ENCODE data around the gene SMYD2. TPM values are rescaled to one million over a fixed set of nuclear protein-coding genes. Genes with fewer than 3 reads are reported as not detected.

The SMYD2 gene
- total RNA-seq, 2 experiments from 2014 or later = 38.1 to 41.6 TPM

DNA sequence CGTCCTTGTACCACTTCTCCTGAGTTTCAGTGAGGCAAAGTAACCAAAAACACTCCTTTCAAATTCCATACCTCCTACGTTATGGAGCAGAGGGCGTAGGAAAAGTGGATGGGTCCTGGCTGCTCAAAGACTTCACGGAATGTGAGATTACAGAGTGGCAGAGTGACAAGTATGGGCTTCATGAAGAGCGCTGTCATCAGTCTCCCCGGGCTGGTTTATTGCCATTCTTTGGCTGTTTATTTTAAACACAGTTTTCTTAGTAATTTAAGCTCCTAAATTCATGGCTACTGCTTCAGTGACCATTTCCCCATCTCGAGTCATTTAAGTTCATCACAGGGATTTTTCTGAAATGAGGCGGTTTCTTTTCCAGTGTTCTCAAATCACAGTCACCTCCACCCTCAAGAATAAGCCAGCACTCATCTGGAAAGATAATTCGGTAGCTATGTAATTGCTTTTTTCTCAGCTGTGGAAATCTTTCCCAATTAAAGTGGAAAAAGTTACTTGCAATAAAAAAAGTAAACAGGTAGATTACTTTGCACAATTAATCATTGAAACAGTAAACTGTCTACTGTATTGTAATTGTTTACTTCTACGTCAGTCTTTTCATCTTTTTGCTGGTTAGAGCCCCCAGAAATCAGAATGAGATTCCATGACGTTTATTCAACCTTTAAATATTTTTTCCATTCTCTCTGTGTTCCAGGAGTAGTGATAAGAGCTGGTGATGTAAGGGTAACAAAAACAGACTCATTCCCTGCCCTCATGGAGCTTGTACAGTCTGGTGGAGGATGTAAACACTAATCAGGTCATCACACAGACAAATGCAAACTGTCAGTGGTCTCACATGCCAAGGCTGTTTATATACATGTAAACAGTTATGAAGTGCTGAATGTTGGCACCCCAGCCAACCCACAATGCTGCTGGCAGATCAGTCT, 3.0 kb upstream of the SMYD2 start:
- no peak overlapping the region for H3K27ac Mint-ChIP-seq
- POLR2A ChIA-PET = no interaction called here

DNA sequence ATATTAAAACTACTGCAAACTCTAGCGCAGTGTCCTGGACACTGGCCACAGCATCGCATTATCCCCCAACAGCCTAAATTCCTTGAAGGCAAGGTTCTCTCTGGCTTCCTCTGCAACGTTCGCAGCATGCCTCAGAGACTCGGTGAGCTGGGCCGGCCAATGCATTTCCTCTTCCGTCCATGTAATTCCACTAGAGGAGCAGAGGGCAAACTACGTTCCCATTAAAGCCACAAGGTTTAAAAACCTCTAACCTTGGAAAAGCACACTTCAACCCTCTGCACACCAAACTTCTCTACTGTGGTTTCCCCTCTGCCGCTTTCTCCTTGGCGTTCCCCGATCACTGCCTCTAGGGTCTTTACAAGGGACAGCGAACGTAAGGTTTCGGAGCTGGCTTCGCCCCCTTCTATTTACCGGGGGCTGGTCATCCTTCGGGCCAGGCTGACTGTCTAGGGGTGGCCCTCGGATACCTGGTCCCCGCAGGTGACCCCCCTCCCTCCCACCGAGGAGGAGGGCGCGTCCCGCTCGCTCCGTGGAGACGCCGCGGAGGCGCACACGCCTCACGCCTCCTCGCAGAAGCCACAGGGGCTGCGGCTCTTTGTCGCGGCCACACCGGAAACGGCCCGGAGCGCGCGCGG, 456 bp upstream of the SMYD2 start:
- Mint-ChIP-seq H3K36me3 (peaks cover 6% of the 10 kb centered on the region), H3K27me3 (no peaks in the 10 kb centered on the region), H3K4me1 (peaks cover 31% of the 10 kb centered on the region), H3K27ac (peak overlapping the region; percentile 73), H3K9me3 (no peaks in the 10 kb centered on the region), H3K4me3 (peak overlapping the region; percentile 85)
- DNase-seq (no peak), ATAC-seq (ENCODE audit: low read depth) (peak; percentile 23)
- POLR2A ChIA-PET = interaction anchor here (0.6 to 1.4 kb wide), 5 partner anchors 8 to 322 kb away, joined by 3 to 6 read pairs (median 5); partner anchors contain the start of gene CENPF

More for the DNA sequence above, 3.0 kb upstream of the SMYD2 start:
- Mint-ChIP-seq H3K4me1 (peaks cover 18% of the 10 kb centered on the region), H3K36me3 (peaks cover 6% of the 10 kb centered on the region), H3K27me3 (no peaks in the 10 kb centered on the region), H3K4me3 (no peak overlapping the region), H3K9me3 (no peaks in the 10 kb centered on the region)
- ATAC-seq (ENCODE audit: low read depth) = no peak
- DNase-seq = no peak

DNA sequence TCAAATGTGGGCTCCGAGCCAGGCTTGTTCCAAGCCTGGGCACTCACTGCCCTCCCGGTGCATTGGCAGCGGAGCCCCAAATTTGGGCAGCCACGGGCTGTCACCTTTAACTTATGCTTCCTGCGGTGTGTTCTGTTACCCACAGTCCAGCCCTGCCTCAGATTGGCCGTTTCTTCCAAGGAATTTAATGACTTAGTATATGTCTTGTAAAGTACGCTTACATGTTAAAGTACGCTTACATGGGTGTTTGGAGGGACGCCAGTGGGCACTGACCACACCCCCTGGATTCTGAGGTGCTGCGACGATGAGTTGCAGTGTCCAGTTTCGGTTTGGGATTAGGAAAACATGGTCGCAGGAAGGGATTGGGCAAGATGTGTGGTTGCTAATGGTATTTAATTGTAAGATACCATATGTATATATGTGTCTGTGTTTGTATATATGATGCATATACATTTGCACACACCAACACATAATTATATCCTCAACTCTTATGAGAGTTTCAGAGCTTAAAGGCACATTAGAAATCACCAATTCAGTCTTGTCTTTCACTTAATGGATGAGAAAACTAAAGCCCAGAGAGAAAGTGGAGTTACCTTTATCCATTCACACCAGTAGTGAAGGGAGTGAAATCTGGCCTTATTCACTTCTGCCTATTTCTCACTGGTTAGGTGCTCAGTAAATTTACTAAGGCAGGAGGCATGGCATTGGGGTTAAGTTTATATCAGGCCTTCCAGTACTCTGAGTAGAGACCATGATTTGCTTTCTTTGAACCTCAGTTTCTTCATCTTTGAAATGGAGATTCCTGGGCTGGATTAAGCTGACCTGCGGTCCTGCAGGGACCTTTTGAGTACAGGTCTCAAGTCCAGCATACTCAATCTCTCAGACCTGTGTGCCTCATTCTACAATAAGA, 1.0 kb downstream of the SMYD2 start:
- Mint-ChIP-seq H3K4me3 (peak overlapping the region; percentile 98), H3K4me1 (peaks cover 37% of the 10 kb centered on the region), H3K36me3 (peaks cover 10% of the 10 kb centered on the region), H3K9me3 (no peaks in the 10 kb centered on the region), H3K27me3 (no peaks in the 10 kb centered on the region), H3K27ac (peak overlapping the region; percentile 88)
- DNase-seq (no peak), ATAC-seq (ENCODE audit: low read depth) (no peak)
- POLR2A ChIA-PET = interaction anchor here (0.6 kb wide), 1 partner anchor 1689 kb away, joined by 3 read pairs; no protein-coding TSS in a partner anchor

DNA sequence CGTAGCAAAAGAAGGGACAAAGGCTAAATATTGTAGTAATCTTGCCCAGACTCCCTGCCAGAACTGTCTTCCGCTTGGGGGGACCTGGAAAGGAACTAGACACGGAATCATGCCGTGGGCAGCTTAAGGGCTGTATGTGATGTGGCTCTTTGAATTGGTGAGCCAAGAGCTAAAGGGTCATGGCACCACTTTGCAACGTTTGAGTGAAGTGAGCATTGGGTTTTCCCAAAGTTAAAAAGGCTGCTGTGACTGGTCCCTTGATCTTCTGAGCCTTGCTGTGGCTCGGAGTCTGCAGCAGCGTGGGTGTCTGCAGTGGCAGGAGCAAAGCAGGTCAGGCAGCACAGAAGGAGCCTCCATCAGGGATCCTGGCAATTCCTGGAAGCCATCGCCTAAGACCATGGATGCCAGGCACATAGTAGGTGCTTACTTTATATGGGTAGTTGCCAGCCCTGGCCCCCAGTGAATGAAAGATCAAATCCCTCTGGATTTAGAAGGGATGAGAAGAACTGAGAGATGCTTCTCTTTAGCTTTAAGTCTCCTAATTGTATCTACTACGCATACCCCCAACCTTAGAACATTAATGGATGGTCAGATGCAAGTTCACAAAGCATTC, 1.8 kb downstream of the SMYD2 start:
- Mint-ChIP-seq H3K4me3 (peak overlapping the region; percentile 98), H3K9me3 (no peaks in the 10 kb centered on the region), H3K27ac (peak overlapping the region; percentile 34), H3K27me3 (no peaks in the 10 kb centered on the region), H3K4me1 (peaks cover 38% of the 10 kb centered on the region), H3K36me3 (peaks cover 10% of the 10 kb centered on the region)
- no peak for DNase-seq
- no peak for ATAC-seq (ENCODE audit: low read depth)
- POLR2A ChIA-PET = interaction anchor here (0.6 kb wide), 1 partner anchor 1690 kb away, joined by 3 read pairs; no protein-coding TSS in a partner anchor

GRCh38 chr1:214285610-214286440, 4.9 kb downstream of the SMYD2 start:
- Mint-ChIP-seq H3K36me3 (peaks cover 22% of the 10 kb centered on the region), H3K27me3 (no peaks in the 10 kb centered on the region), H3K27ac (no peak overlapping the region), H3K4me1 (peaks cover 44% of the 10 kb centered on the region), H3K9me3 (no peaks in the 10 kb centered on the region), H3K4me3 (no peak overlapping the region)
- ATAC-seq (ENCODE audit: low read depth) (no peak), DNase-seq (no peak)
- POLR2A ChIA-PET = no interaction called here

- H3K27me3 Mint-ChIP-seq = no peaks in the 10 kb centered on the region
- H3K4me1 Mint-ChIP-seq = peaks cover 37% of the 10 kb centered on the region
- no peak for DNase-seq
- POLR2A ChIA-PET = no interaction called here
- ATAC-seq (ENCODE audit: low read depth) = peak; percentile 61
- H3K4me3 Mint-ChIP-seq = peak overlapping the region; percentile 11
- peaks cover 22% of the 10 kb centered on the region for H3K36me3 Mint-ChIP-seq
- H3K9me3 Mint-ChIP-seq = no peaks in the 10 kb centered on the region
- no peak overlapping the region for H3K27ac Mint-ChIP-seq
Measured at GRCh38 chr1:214287884-214288283, 6.9 kb downstream of the SMYD2 start.

DNA sequence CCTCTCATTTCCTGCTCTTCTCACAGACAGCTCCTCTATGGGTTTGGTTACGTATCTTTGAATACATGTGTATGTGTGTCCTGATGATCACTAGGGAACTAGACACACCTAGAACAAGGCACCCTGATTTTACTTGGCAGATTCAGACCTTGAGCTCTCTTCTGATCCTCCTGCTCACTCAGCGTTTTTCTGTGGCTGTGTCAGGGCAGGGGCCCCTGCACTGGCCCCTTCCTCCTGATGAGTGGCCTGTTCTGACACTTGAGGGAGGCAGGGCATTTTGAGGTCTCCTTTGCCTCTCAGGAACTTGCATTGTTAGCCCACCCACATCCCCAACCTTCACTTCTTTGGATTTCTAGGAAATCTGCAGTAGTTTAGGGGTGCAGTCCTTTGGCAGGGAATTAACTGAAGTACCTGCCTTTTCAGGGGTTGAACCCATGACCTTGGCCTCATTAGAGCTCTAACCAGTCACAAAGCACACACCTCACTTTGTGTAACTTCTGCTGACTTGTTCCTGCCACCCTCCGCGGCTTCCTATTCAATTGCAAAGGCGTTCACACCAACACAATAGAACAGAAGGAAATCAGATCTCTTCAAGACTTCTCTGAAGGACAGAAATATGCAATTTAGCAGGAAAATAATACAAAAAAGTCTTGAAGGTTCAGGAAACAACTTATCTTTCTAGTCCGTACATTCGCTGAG, 8.8 kb downstream of the SMYD2 start:
- H3K9me3 Mint-ChIP-seq = no peaks in the 10 kb centered on the region
- ATAC-seq (ENCODE audit: low read depth) = no peak
- H3K27me3 Mint-ChIP-seq = no peaks in the 10 kb centered on the region
- H3K4me1 Mint-ChIP-seq = peaks cover 30% of the 10 kb centered on the region
- POLR2A ChIA-PET = no interaction called here
- no peak overlapping the region for H3K4me3 Mint-ChIP-seq
- no peak overlapping the region for H3K27ac Mint-ChIP-seq
- no peak for DNase-seq
- H3K36me3 Mint-ChIP-seq = peaks cover 22% of the 10 kb centered on the region

GRCh38 chr1:214290424-214291037, 9.6 kb downstream of the SMYD2 start:
- ATAC-seq (ENCODE audit: low read depth) = no peak
- DNase-seq = no peak
- Mint-ChIP-seq H3K27ac (no peak overlapping the region), H3K4me1 (peaks cover 23% of the 10 kb centered on the region), H3K27me3 (no peaks in the 10 kb centered on the region), H3K36me3 (peaks cover 22% of the 10 kb centered on the region), H3K4me3 (no peak overlapping the region), H3K9me3 (no peaks in the 10 kb centered on the region)
- POLR2A ChIA-PET = no interaction called here

- Mint-ChIP-seq H3K9me3 (no peaks in the 10 kb centered on the region), H3K27me3 (no peaks in the 10 kb centered on the region), H3K27ac (no peak overlapping the region), H3K4me3 (no peak overlapping the region), H3K4me1 (peaks cover 20% of the 10 kb centered on the region), H3K36me3 (peaks cover 18% of the 10 kb centered on the region)
- DNase-seq = no peak
- POLR2A ChIA-PET = no interaction called here
- ATAC-seq (ENCODE audit: low read depth) = no peak
Measured at GRCh38 chr1:214292322-214292721, 11.4 kb downstream of the SMYD2 start.

- H3K27me3 Mint-ChIP-seq = no peaks in the 10 kb centered on the region
- POLR2A ChIA-PET = no interaction called here
- no peak overlapping the region for H3K4me3 Mint-ChIP-seq
- H3K27ac Mint-ChIP-seq = no peak overlapping the region
- H3K9me3 Mint-ChIP-seq = no peaks in the 10 kb centered on the region
- ATAC-seq (ENCODE audit: low read depth) (no peak), DNase-seq (no peak)
- peaks cover 2% of the 10 kb centered on the region for H3K36me3 Mint-ChIP-seq
- H3K4me1 Mint-ChIP-seq = peaks cover 9% of the 10 kb centered on the region
Measured at GRCh38 chr1:214295934-214296333, 15.0 kb downstream of the SMYD2 start.

GRCh38 chr1:214296860-214297745, 16.1 kb downstream of the SMYD2 start:
- H3K4me3 Mint-ChIP-seq = no peak overlapping the region
- ATAC-seq (ENCODE audit: low read depth) = no peak
- POLR2A ChIA-PET = no interaction called here

More at GRCh38 chr1:214296860-214297745, 16.1 kb downstream of the SMYD2 start:
- peaks cover 9% of the 10 kb centered on the region for H3K4me1 Mint-ChIP-seq
- H3K9me3 Mint-ChIP-seq = no peaks in the 10 kb centered on the region
- H3K27me3 Mint-ChIP-seq = no peaks in the 10 kb centered on the region
- H3K36me3 Mint-ChIP-seq = peaks cover 2% of the 10 kb centered on the region
- no peak overlapping the region for H3K27ac Mint-ChIP-seq
- DNase-seq = no peak

Data from activated naive CD8-positive, alpha-beta T cell treated with anti-CD3 and anti-CD28 coated beads, Interleukin-2, amount 10 ng/mL, durations not matched to agents 7 days and 5 days (primary cell).